ENCODE results near the gene ACSL4.
"Not testable (repeated sequence)": the region's sequence is repeated elsewhere in the genome, so short reads cannot be mapped to it uniquely, and the experiment has no call there.

ACSL4 gene

DNA sequence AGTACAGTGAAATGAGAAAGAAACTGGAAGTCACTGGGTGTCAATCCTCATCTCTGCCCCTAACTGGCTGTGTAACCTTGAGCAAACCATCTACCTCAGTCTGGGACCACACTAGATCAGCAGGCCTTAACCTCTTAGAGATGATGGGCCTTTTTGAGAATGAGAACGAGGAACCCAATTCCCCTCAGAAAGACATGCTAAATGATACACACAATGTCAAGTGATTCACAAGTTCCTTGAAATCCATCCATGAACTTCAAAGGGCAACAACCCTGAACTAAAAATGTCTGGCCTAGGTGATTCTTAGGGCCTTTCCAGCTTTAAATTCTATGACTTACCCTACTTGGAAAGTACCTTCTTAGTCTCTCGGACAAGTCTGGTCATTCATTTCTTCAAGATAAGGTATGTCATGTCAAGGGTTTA, 47.4 kb downstream of the ACSL4 start:
- no peak for DNase-seq (ENCODE audit: low read depth)
- no peak for TF ChIP-seq POLR2A (IDR thresholded peaks at IDR 0.05; ENCODE audit: extremely low read depth, insufficient read length)
- TF ChIP-seq, protein P1, sequence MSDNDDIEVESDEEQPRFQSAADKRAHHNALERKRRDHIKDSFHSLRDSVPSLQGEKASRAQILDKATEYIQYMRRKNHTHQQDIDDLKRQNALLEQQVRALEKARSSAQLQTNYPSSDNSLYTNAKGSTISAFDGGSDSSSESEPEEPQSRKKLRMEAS (IDR thresholded peaks at IDR 0.05; ENCODE audit: low read depth, low read length): no peak
- no peak overlapping the region for H3K4me3 ChIP-seq (ENCODE audit: low read depth, low read length)

GRCh38 chrX:109684136-109684535, 48.9 kb downstream of the ACSL4 start:
- DNase-seq (ENCODE audit: low read depth): no peak
- no peak overlapping the region for H3K4me3 ChIP-seq (ENCODE audit: low read depth, low read length)
- TF ChIP-seq CTCF (IDR thresholded peaks at IDR 0.05; ENCODE audit: low read depth, low read length) (no peak), POLR2A (IDR thresholded peaks at IDR 0.05; ENCODE audit: extremely low read depth, insufficient read length) (no peak), MYC (IDR thresholded peaks at IDR 0.05; ENCODE audit: low read depth, low read length) (no peak)
- TF ChIP-seq, protein P1 (IDR thresholded peaks at IDR 0.05; ENCODE audit: low read depth, low read length): no peak

GRCh38 chrX:109681475-109682081, 51.5 kb downstream of the ACSL4 start:
- TF ChIP-seq POLR2A (IDR thresholded peaks at IDR 0.05; ENCODE audit: extremely low read depth, insufficient read length) (no peak), CTCF (IDR thresholded peaks at IDR 0.05; ENCODE audit: low read depth, low read length) (no peak), MYC (IDR thresholded peaks at IDR 0.05; ENCODE audit: low read depth, low read length) (no peak)
- TF ChIP-seq, protein P1 (IDR thresholded peaks at IDR 0.05; ENCODE audit: low read depth, low read length): no peak
- H3K4me3 ChIP-seq (ENCODE audit: low read depth, low read length): no peak overlapping the region
- no peak for DNase-seq (ENCODE audit: low read depth)

DNA sequence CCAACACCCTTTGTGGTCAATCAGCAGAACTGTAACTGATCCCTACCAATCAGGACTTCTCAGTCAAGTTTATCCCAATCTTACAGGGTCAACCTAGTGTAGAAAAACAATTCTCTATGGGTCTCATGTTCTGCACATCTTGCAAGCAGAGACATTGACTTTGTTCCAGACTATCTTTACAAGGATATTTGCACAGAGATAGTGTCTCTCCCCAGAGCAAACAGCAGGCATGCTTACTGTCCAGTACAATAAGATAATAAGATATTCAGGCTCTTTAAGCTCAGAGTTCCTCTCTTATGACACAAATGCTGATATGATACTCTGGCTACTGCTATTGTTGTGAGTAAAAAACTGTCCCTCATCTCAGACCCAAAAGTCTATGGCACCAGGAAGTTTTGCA, 53.2 kb downstream of the ACSL4 start:
- TF ChIP-seq MYC (IDR thresholded peaks at IDR 0.05; ENCODE audit: low read depth, low read length): no peak
- no peak for TF ChIP-seq POLR2A (IDR thresholded peaks at IDR 0.05; ENCODE audit: extremely low read depth, insufficient read length)
- TF ChIP-seq, protein P1 (IDR thresholded peaks at IDR 0.05; ENCODE audit: low read depth, low read length): no peak
- no peak for TF ChIP-seq CTCF (IDR thresholded peaks at IDR 0.05; ENCODE audit: low read depth, low read length)
- H3K4me3 ChIP-seq (ENCODE audit: low read depth, low read length): no peak overlapping the region
- no peak for DNase-seq (ENCODE audit: low read depth)

DNA sequence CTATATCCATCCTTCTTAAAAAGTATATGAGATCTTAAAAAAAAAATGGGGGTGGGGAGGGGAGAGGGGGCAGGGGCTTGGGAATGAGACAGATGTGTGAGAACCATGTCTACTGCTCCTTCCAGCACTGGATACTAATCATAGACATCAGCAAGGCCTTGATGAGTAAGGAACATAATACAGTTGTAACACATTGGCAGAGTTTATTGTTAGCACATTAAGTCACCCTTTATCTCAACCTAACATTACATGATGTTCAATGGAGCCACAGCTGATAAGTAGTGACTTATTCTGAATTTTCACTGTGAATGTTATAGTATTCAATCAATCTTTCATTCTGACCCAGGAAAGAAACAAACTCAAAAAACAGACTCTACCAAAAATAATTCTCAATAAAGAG, 60.8 kb downstream of the ACSL4 start:
- H3K4me3 ChIP-seq (ENCODE audit: low read depth, low read length): no peak overlapping the region
- DNase-seq (ENCODE audit: low read depth): no peak
- TF ChIP-seq POLR2A (IDR thresholded peaks at IDR 0.05; ENCODE audit: extremely low read depth, insufficient read length): no peak
- no peak for TF ChIP-seq MYC (IDR thresholded peaks at IDR 0.05; ENCODE audit: low read depth, low read length)
- no peak for TF ChIP-seq CTCF (IDR thresholded peaks at IDR 0.05; ENCODE audit: low read depth, low read length)
- TF ChIP-seq, protein P1 (IDR thresholded peaks at IDR 0.05; ENCODE audit: low read depth, low read length): no peak

DNA sequence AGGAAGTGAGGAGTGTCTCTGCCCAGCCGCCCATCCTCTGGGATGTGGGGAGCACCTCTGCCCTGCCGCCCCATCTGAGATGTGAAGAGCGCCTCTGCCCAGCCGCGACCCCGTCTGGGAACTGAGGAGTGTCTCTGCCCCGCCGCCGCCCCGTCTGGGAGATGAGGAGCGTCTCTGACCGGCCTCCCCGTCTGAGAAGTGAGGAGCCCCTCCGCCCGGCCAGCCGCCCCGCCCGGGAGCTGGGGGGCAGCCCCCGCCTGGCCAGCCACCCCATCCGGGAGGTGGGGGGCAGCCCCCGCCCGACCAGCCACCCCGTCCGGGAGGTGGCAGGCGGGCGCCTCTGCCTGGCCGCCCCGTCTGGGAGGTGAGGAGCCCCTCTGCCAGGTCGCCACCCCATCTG, 61.9 kb downstream of the ACSL4 start:
- H3K4me3 ChIP-seq (ENCODE audit: low read depth, low read length); DNase-seq (ENCODE audit: low read depth): not testable (repeated sequence)

DNA sequence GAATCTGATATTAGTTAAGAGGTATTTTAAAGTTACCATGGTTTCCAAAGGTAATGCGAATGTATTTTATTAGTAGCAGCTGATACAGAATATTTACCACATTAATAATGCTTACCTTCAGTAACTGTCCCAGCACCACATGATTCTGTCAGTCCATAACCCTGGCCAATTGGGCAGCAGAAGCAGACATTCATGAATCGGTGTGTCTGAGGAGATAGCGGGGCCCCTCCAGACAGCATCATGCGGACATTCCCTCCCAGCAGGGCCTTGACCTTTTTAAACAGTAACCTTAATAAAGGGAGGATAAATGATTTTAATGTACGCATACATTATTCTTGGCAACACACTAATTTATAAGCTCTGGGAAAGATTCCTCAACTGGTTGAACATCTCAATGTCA, 65.1 kb downstream of the ACSL4 start:
- no peak for TF ChIP-seq CTCF (IDR thresholded peaks at IDR 0.05; ENCODE audit: low read depth, low read length)
- DNase-seq (ENCODE audit: low read depth): no peak
- H3K4me3 ChIP-seq (ENCODE audit: low read depth, low read length): no peak overlapping the region

Measured in NB4 (cell line).